Tibial nerve (tissue), 4 donors: ENCODE results near the gene GRM6. TPM values are rescaled to one million over a fixed set of nuclear protein-coding genes. Genes with fewer than 3 reads are reported as not detected.

ENCODE experiments used
- DNase-seq, 2 donors: peaks; one replicate each; pipeline ENCODE4 v3.0.0-alpha.2; 2019; ENCODE audit warnings: low spot score in 2 of 2
- H3K27ac ChIP-seq, 4 donors: fragments of 200-600 bp; sonication (generic) in 3 of 4; one replicate each; pipeline ENCODE4 v1.5.1; 2017 to 2019; ENCODE audit warnings: mild to moderate bottlenecking in 1 of 4
- H3K27me3 ChIP-seq, 2 donors: fragments of 200-600 bp; sonication (generic) in 1 of 2; one replicate each; pipeline versions ENCODE4 v1.5.1 to v1.6.0; 2017 to 2019
- H3K36me3 ChIP-seq, 3 donors: fragments of 200-600 bp; sonication (generic); one replicate each; pipeline ENCODE4 v1.5.1; 2018 to 2019
- H3K4me1 ChIP-seq, 4 donors: fragments of 200-600 bp; sonication (generic) in 3 of 4; one replicate each; pipeline ENCODE4 v1.5.1; 2017 to 2019
- H3K4me3 ChIP-seq, 4 donors: fragments of 200-600 bp; sonication (generic) in 3 of 4; one replicate each; pipeline ENCODE4 v1.5.1; 2017 to 2019; ENCODE audit warnings: mild to moderate bottlenecking in 1 of 4, moderate library complexity in 1 of 4
- H3K9me3 ChIP-seq, 4 donors: fragments of 200-600 bp; sonication (generic) in 3 of 4; one replicate each; pipeline ENCODE4 v1.5.1; 2017 to 2019
- CTCF ChIP-seq, 5 experiments: fragments of 200-600 bp in 3 of 5; fragments of 450-650 bp in 2 of 5; sonication (generic) in 3 of 5; IDR thresholded peaks; one replicate each; pipeline ENCODE4 v1.5.1; 2016 to 2019; ENCODE audit warnings: antibody characterized with exemption in 5 of 5, mild to moderate bottlenecking in 3 of 5, moderate library complexity in 2 of 5
- EP300 ChIP-seq, 2 donors: sonication (generic); formaldehyde crosslinking; IDR thresholded peaks; one replicate each; pipeline ENCODE4 v1.6.1; 2017; ENCODE audit warnings: antibody characterized with exemption in 2 of 2, mild to moderate bottlenecking in 1 of 2
- POLR2A ChIP-seq, 2 donors: fragments of 450-650 bp; IDR thresholded peaks; one replicate each; pipeline ENCODE4 v1.6.1; 2017; ENCODE audit warnings: antibody characterized with exemption in 2 of 2, mild to moderate bottlenecking in 2 of 2, moderate library complexity in 2 of 2
- WGBS, 2 donors: methylation state at CpG; one replicate each; pipeline ENCODE4 v1.1.5; 2018; 5-methylcytosine and 5-hydroxymethylcytosine counted together
- total RNA-seq, 4 donors: library from RNA; depleted of rRNA; stranded (reverse); fragments of >200 nt; gene quantifications; one replicate each; pipeline ENCODE4 v1.1.0, GENCODE V29; 2016

GRM6 gene
- total RNA-seq: not detected

- H3K36me3 ChIP-seq: peaks cover 0 to 7% (median 0%) of the 10 kb centered on the region in 3 donors
- TF ChIP-seq EP300 (IDR thresholded peaks at IDR 0.05) (no peak), CTCF (IDR thresholded peaks at IDR 0.05) (no peak), POLR2A (IDR thresholded peaks at IDR 0.05) (no peak)
- H3K4me3 ChIP-seq: no peak within 1 kb of the TSS
- DNase-seq: no peak
- H3K9me3 ChIP-seq: peaks cover 0 to 78% (median 1%) of the 10 kb centered on the region in 4 donors
- H3K27ac ChIP-seq: no peak within 1 kb of the TSS
- peaks cover 0 to 25% of the 10 kb centered on the region in 2 donors for H3K27me3 ChIP-seq
- WGBS, 2 donors: 2 to 3% methylated on average over 29 to 90 of the region's 97 CpGs
- peaks cover 0 to 6% (median 0%) of the 10 kb centered on the region in 4 donors for H3K4me1 ChIP-seq
Observed at GRCh38 chr5:178994580-178995340, at the start of gene GRM6. Gene GRM6 (minus strand): TSS chr5:178995320. CDS start chr5:178994944, 376 bp downstream.

- no peaks in the 10 kb centered on the region for H3K36me3 ChIP-seq
- H3K4me1 ChIP-seq: no peaks in the 10 kb centered on the region
- no peak for TF ChIP-seq CTCF (IDR thresholded peaks at IDR 0.05)
- no peak for TF ChIP-seq POLR2A (IDR thresholded peaks at IDR 0.05)
- no peak for TF ChIP-seq EP300 (IDR thresholded peaks at IDR 0.05)
- H3K4me3 ChIP-seq: no peak overlapping the region
- no peak overlapping the region for H3K27ac ChIP-seq
- 80 to 86% methylated on average over 2 of the region's 2 CpGs for WGBS, 2 donors
- DNase-seq: no peak
- peaks cover 0 to 84% (median 4%) of the 10 kb centered on the region in 4 donors for H3K9me3 ChIP-seq
- H3K27me3 ChIP-seq: no peaks in the 10 kb centered on the region
Observed at GRCh38 chr5:179044765-179045164, 49.6 kb upstream of the GRM6 start.

GRCh38 chr5:179033004-179033580, 38.0 kb upstream of the GRM6 start:
- no peak for DNase-seq
- Histone ChIP-seq H3K9me3 (peaks cover 14 to 100% (median 65%) of the 10 kb centered on the region in 4 donors), H3K4me1 (no peaks in the 10 kb centered on the region), H3K4me3 (no peak overlapping the region), H3K27ac (no peak overlapping the region), H3K27me3 (no peaks in the 10 kb centered on the region), H3K36me3 (peaks cover 20 to 68% (median 35%) of the 10 kb centered on the region in 3 donors)
- no peak for TF ChIP-seq POLR2A (IDR thresholded peaks at IDR 0.05)
- TF ChIP-seq EP300 (IDR thresholded peaks at IDR 0.05): no peak
- no peak for TF ChIP-seq CTCF (IDR thresholded peaks at IDR 0.05)
- WGBS, 2 donors: 94 to 100% methylated on average over 7 of the region's 7 CpGs

GRCh38 chr5:179023528-179024189, 28.5 kb upstream of the GRM6 start, which contains the start of gene ZNF879:
Gene ZNF879 (plus strand): TSS chr5:179023804. CDS start chr5:179025005, 1,201 bp downstream.
- Histone ChIP-seq H3K36me3 (peaks cover 2 to 39% (median 14%) of the 10 kb centered on the region in 3 donors), H3K4me3 (peak within 1 kb of the TSS; percentile 39 to 98 (median 76)), H3K27me3 (no peaks in the 10 kb centered on the region), H3K4me1 (peaks cover 0 to 14% (median 9%) of the 10 kb centered on the region in 4 donors), H3K27ac (peak within 1 kb of the TSS; percentile 49 to 92 (median 80)), H3K9me3 (peaks cover 0 to 28% (median 10%) of the 10 kb centered on the region in 4 donors)
- 0% methylated on average over 30 to 35 of the region's 72 CpGs for WGBS, 2 donors
- peak; percentile 80 to 94 for DNase-seq
- TF ChIP-seq CTCF (IDR thresholded peaks at IDR 0.05): peak in 1 of 5 experiments; percentile 42
- TF ChIP-seq EP300 (IDR thresholded peaks at IDR 0.05): peak; percentile 36 to 89
- peak in 1 of 2 donors; percentile 17 for TF ChIP-seq POLR2A (IDR thresholded peaks at IDR 0.05)
